Stimulated activated CD8-positive, alpha-beta memory T cell treated with anti-CD3 and anti-CD28 coated beads, Interleukin-2, amount 100 ng/mL, for 1 hour (primary cell): ENCODE results near the gene TWIST2.

Source experiments
- DNase-seq, 2 donors: peaks; one replicate each; pipeline ENCODE4 v3.0.0-alpha.2; 2020; ENCODE audit warnings: low read depth in 2 of 2

TWIST2 gene

GRCh38 chr2:238890618-238891456 is 43.0 kb downstream of the TWIST2 start:
- DNase-seq = no peak

GRCh38 chr2:238891457-238892203 is 43.7 kb downstream of the TWIST2 start:
- DNase-seq = no peak

- no peak for DNase-seq
Observed at GRCh38 chr2:238892204-238892500, 44.3 kb downstream of the TWIST2 start.

- DNase-seq = no peak
Observed at GRCh38 chr2:238892796-238893195, 44.9 kb downstream of the TWIST2 start.

GRCh38 chr2:238893349-238894000 is 45.6 kb downstream of the TWIST2 start:
- DNase-seq = no peak

- DNase-seq = no peak
Observed at GRCh38 chr2:238894226-238894949, 46.5 kb downstream of the TWIST2 start.

GRCh38 chr2:238894950-238895298 is 47.0 kb downstream of the TWIST2 start:
- no peak for DNase-seq

GRCh38 chr2:238895361-238895882 is 47.5 kb downstream of the TWIST2 start:
- no peak for DNase-seq

GRCh38 chr2:238895891-238896600 is 48.2 kb downstream of the TWIST2 start:
- DNase-seq = no peak

GRCh38 chr2:238896641-238897040 is 48.8 kb downstream of the TWIST2 start:
- no peak for DNase-seq

GRCh38 chr2:238897122-238897880 is 49.4 kb downstream of the TWIST2 start:
- DNase-seq = no peak

GRCh38 chr2:238897911-238898311 is 50.0 kb downstream of the TWIST2 start:
- no peak for DNase-seq

- no peak for DNase-seq
Observed at GRCh38 chr2:238898534-238899281, 50.8 kb downstream of the TWIST2 start.

GRCh38 chr2:238899386-238899785 is 51.5 kb downstream of the TWIST2 start:
- no peak for DNase-seq

- no peak for DNase-seq
Observed at GRCh38 chr2:238900511-238900910, 52.6 kb downstream of the TWIST2 start.

GRCh38 chr2:238901461-238902057 is 53.7 kb downstream of the TWIST2 start:
- DNase-seq = no peak

GRCh38 chr2:238902285-238902684 is 54.4 kb downstream of the TWIST2 start:
- DNase-seq = no peak

GRCh38 chr2:238903141-238903540 is 55.3 kb downstream of the TWIST2 start:
- DNase-seq = no peak

- DNase-seq = no peak
Observed at GRCh38 chr2:238904177-238904576, 56.3 kb downstream of the TWIST2 start.
